ENCODE data around the gene ANKRD42. TPM values are rescaled to one million over a fixed set of nuclear protein-coding genes. Genes with fewer than 3 reads are reported as not detected.
A peak's percentile ranks its signal among the peaks of the same experiment; 100 is the strongest.

The ANKRD42 gene
- total and polyA plus RNA-seq, 11 donors, result 2.0 to 9.1 (median 6.0) TPM

GRCh38 chr11:83158357-83158786 lies 35.1 kb upstream of the ANKRD42 start:
- 0 to 1% (median 0%) methylated on average over 5 of the region's 5 CpGs for WGBS, 4 donors
- no peaks in the 10 kb centered on the region for H3K9me3 ChIP-seq
- TF ChIP-seq, protein P1, sequence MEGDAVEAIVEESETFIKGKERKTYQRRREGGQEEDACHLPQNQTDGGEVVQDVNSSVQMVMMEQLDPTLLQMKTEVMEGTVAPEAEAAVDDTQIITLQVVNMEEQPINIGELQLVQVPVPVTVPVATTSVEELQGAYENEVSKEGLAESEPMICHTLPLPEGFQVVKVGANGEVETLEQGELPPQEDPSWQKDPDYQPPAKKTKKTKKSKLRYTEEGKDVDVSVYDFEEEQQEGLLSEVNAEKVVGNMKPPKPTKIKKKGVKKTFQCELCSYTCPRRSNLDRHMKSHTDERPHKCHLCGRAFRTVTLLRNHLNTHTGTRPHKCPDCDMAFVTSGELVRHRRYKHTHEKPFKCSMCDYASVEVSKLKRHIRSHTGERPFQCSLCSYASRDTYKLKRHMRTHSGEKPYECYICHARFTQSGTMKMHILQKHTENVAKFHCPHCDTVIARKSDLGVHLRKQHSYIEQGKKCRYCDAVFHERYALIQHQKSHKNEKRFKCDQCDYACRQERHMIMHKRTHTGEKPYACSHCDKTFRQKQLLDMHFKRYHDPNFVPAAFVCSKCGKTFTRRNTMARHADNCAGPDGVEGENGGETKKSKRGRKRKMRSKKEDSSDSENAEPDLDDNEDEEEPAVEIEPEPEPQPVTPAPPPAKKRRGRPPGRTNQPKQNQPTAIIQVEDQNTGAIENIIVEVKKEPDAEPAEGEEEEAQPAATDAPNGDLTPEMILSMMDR (IDR thresholded peaks at IDR 0.05), result peak in 1 of 12 donors; percentile 5
- TF ChIP-seq POLR2A (IDR thresholded peaks at IDR 0.05), result no peak
- intact Hi-C loops (cut with DNase I), result loop anchor here (2.0 to 10.0 kb wide), 12 partner anchors 34 to 256 kb away; partner anchors contain the start of genes ANKRD42 (in 7 of the 10), DDIAS (in 4 of the 10), PRCP (in 4 of the 10) and RAB30 (in 4 of the 10)
- H3K4me3 ChIP-seq, result peak overlapping the region; percentile 76 to 98 (median 87)
- H3K4me1 ChIP-seq, result peaks cover 2 to 51% (median 39%) of the 10 kb centered on the region in 12 donors
- ATAC-seq (no peak), DNase-seq (no peak)
- H3K27ac ChIP-seq, result peak overlapping the region; percentile 94 to 100 (median 99)
- H3K27me3 ChIP-seq, result no peaks in the 10 kb centered on the region
- H3K36me3 ChIP-seq, result peaks cover 0 to 30% (median 6%) of the 10 kb centered on the region in 9 donors

GRCh38 chr11:83158965-83159901 lies 34.3 kb upstream of the ANKRD42 start:
- 4 to 7% (median 5%) methylated on average over 15 of the region's 15 CpGs for WGBS, 4 donors
- peaks cover 2 to 54% (median 41%) of the 10 kb centered on the region in 12 donors for H3K4me1 ChIP-seq
- intact Hi-C loops (cut with DNase I), result loop anchor here (2.0 to 10.0 kb wide), 12 partner anchors 33 to 257 kb away; partner anchors contain the start of genes ANKRD42 (in 7 of the 10), DDIAS (in 4 of the 10), PRCP (in 4 of the 10) and RAB30 (in 4 of the 10)
- no peaks in the 10 kb centered on the region for H3K9me3 ChIP-seq
- TF ChIP-seq, protein P1 (IDR thresholded peaks at IDR 0.05), result no peak
- TF ChIP-seq POLR2A (IDR thresholded peaks at IDR 0.05), result no peak
- DNase-seq (no peak), ATAC-seq (no peak)
- peak overlapping the region in 7 of 12 donors; percentile 97 to 99 (median 99) for H3K27ac ChIP-seq
- H3K4me3 ChIP-seq, result peak overlapping the region; percentile 76 to 98 (median 87)
- peaks cover 0 to 38% (median 12%) of the 10 kb centered on the region in 9 donors for H3K36me3 ChIP-seq
- no peaks in the 10 kb centered on the region for H3K27me3 ChIP-seq

- Histone ChIP-seq H3K27ac (peak overlapping the region in 6 of 12 donors; percentile 16 to 99 (median 99)), H3K36me3 (peaks cover 0 to 48% (median 21%) of the 10 kb centered on the region in 9 donors), H3K9me3 (no peaks in the 10 kb centered on the region), H3K4me3 (peak overlapping the region in 11 of 12 donors; percentile 76 to 98 (median 88)), H3K4me1 (peaks cover 2 to 59% (median 42%) of the 10 kb centered on the region in 12 donors), H3K27me3 (no peaks in the 10 kb centered on the region)
- DNase-seq (no peak), ATAC-seq (no peak)
- intact Hi-C loops (cut with DNase I), result loop anchor here (2.0 to 10.0 kb wide), 14 partner anchors 32 to 258 kb away; partner anchors contain the start of genes ANKRD42 (in 7 of the 10), DDIAS (in 4 of the 10), PRCP (in 4 of the 10) and RAB30 (in 4 of the 10)
- TF ChIP-seq, protein P1 (IDR thresholded peaks at IDR 0.05), result no peak
- TF ChIP-seq POLR2A (IDR thresholded peaks at IDR 0.05), result no peak
- 19 to 29% (median 24%) methylated on average over 6 of the region's 6 CpGs for WGBS, 4 donors
Observed at GRCh38 chr11:83159902-83160865, 33.3 kb upstream of the ANKRD42 start.

Data from heart left ventricle (tissue), 16 donors.